Stimulated activated CD4-positive, alpha-beta T cell treated with anti-CD3 and anti-CD28 coated beads, Interleukin-1b, Interleukin-23, amount 100 ng/mL, for 1 hour (primary cell): ENCODE results near the gene CCL3.
"Not testable (repeated sequence)": the region's sequence is repeated elsewhere in the genome, so short reads cannot be mapped to it uniquely, and the experiment has no call there.

Source experiments
- DNase-seq, 2 donors: peaks; one replicate each; pipeline ENCODE4 v3.0.0-alpha.2; 2020; ENCODE audit warnings: low read depth in 2 of 2

The CCL3 gene

DNA sequence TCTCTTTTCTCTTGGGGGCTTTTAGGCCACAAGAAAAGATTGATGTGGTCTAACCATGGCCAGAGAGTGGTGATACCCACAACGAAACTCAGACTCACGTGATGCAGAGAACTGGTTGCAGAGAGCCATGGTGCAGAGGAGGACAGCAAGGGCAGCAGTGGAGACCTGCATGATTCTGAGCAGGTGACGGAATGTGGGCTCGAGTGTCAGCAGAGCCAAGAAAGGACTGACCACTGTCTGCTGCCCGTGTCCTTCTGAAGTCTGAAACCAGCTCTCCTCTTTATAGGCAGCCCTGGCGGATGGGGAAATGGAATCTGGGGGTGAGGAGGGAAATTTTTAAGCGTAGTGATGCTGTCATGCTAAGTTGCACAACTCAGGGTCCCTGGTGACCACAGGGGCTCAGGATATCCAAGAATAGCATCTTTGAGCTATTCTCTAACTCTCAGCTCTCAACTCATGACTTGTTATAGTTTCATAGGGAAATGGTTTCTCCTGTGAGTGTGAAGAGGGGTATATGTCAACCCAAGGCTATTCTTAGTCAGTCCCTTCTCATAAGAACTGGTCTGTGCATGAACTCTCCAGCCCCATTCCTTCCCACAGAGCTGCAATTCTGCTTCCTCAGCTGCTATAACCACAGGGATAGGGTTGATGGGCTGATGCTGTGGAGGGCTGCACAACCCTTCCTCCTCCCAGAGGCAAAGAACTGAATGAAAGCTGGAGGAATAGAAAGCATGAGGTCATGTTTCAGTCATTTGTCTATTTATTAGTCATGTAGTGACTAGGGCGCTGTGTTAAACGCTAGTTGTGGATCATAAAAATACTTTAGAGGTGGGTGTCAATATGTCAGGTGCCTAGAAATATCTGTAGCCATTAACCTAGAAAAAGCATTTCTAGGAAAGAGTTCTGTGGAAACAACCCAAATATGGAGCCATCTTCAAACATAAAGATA, at the start of gene CCL3:
Gene CCL3 (minus strand): TSS at position 256 of the 949 bp plus-strand sequence. CDS start 85 bp downstream, at position 171.
- no peak for DNase-seq

DNA sequence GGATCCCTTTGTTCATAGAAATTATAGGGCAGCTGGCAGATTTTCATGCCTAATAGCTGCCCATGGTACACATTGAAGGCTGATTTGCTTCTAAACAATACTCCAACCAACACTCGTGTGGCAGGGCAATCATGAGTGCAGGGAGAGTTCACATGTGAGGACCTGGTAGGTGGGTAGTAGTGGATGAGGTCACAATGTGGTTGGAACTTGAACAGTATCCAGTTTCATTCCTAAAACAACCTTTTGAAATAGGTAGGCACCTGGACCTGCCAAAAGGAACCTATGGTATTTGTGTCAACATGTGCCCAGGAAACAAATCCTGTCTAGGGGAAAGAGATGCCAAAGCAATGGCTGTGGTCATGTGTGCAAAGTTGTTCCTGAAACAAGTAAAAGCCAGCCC, 46.5 kb upstream of the CCL3 start:
- DNase-seq = no peak

DNA sequence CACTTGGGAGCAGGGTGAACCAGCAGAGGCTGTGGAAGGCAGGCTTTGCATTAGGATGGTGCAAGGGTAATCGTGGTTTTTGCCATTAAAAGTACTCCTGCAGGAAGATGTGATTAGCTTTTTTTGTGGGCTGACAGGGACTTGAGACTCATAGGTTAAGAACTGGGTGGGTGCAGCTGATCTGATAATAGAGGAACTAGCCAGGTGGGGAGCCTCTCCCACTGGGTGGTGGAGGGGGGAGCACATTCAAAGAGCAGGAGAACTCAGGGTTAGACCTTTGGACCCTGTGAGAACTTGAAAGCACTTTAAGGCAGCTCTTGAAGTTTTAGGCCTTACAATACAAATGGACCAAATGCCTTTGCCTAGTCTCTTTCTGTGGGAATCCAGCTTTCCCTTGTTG, 46.1 kb upstream of the CCL3 start:
- no peak for DNase-seq

DNA sequence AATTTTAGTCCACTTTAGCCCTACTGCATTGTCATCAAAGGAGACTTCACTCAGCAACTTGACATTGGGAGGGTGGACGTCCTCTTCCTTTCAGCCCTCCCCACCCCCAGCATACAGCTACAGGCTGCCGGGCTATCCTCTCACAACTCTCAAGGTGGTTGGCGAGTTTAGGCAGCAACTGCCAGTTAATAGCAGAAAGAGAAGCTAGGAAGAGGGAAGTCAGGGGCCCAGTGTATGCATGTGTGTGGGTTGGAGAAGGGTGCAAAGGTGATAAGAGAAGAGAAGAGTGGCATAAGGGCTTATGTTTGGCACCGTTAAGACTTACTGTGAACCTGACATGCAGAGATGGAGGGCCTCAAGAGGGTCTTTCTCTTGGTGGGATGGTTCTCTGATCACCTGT, 45.5 kb upstream of the CCL3 start:
- DNase-seq = no peak

DNA sequence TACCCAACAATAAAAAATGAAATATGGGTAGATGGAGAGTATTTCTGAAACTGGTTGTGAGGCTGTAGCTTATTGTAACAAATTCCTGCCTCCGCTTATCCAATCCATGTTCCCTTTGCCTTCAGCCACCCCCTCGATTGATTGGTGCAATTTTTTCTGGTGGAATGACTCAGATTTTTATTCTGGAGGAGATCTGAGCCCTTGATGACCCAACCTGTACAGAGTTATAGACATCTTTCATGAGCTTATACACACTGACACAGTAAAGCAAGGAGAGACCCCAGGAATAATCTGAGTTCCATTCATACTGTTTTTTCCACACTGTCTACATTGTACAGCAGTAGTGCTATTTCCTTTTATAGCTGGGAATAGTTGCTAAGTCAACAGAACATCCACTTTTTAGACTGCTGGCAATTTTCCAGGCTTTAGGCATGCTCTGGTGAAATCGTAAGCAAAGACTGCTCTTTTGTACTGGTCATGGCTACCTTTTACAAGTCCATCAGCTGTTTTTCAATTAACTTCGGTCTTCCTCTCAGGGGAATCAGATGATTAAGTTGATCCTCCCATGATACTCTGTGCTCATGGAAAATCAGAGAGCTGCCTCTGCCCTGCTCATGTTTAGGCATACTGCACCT, 43.8 kb upstream of the CCL3 start:
- no peak for DNase-seq

DNA sequence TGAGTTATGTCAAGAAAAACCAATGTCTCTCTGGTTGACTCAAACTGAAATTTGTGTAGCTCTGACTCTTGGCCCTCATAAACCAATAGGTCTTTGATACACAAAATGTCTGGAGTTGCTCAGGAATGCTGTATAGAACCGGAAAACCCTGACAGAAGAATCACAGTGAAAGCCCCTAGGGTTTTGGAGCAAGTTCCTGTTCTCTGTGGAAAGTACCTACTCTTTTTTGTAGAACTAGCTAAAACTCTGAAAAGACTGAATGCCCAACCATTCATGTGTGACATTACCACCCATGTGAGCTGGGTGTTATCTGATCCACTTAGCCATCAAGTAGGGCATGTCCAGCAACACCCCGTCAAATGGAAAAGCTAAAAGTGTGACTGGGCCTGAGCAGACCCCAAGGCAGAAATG, 42.5 kb upstream of the CCL3 start:
- DNase-seq = no peak

DNA sequence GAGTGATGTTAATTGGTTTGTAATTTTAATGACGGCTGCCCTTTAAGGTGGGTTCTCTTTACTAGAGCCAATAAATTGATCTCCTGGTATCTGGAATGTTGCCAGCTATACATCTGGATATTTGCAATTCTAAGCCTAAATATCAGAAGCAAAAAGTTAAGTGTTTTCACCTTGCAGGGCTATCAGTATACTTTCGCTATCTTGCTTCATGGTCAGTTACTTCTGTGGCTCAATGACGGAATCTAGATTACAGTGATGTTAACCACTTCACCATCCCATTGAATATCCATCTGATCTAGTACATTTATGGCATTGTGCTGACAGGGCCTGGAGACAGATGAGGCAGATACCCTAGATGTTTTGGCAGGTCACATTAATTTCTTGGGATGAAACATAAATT, 42.0 kb upstream of the CCL3 start:
- no peak for DNase-seq

DNA sequence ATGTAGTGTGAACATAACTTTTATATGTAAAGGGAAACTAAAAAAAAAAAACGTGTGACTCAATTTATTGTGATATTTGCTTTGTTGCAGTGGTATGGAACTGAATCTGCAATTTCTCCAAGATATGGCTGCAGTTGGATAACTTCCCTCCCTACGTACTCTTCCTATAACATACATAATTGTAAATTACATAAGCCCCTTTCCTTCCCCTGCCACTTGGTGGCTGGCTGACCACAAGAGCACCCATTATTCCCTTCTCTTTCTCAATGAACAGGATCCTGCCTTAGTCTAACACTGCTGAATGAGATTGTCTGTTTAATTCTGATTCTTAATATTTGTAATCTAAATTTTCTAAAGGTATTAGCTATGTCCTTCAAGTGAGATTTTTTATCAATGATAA, 41.5 kb upstream of the CCL3 start:
- no peak for DNase-seq

DNA sequence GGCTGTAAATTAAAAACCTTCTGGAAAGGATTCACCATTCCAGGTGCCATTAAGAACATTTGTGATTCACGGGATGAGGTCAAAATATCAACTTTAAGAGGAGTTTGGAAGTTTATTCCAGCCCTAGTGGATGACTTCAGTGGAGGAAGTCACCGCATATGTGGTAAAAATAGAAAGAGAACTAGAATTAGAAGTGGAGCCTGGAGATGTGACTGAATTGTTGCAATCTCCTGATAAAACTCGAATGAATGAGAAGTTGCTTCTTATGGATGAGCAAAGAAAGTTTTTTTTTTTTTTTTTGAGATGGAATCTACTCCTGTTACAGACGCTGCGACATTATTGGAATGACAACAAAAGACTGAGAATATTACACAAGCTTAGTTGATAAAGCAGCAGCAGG, 40.4 kb upstream of the CCL3 start:
- no peak for DNase-seq

DNA sequence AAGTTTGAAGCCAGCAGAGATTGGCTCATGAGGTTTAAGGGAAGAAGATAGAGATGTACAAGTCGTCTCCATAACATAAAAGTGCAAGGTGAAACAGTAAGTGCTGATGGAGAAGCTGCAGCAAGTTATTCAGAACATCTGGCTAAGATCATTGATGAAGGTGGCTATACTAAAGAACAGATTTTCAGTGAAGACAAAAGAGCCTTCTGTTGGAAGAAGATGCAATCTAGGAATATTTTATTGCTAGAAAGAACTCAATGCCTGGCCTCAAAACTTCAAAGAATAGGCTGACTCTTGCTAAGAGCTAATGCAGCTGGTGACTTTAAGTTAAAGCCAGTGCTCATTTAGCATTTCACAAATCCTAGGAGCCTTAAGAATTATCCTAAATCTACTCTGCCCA, 39.7 kb upstream of the CCL3 start:
- DNase-seq = no peak

DNA sequence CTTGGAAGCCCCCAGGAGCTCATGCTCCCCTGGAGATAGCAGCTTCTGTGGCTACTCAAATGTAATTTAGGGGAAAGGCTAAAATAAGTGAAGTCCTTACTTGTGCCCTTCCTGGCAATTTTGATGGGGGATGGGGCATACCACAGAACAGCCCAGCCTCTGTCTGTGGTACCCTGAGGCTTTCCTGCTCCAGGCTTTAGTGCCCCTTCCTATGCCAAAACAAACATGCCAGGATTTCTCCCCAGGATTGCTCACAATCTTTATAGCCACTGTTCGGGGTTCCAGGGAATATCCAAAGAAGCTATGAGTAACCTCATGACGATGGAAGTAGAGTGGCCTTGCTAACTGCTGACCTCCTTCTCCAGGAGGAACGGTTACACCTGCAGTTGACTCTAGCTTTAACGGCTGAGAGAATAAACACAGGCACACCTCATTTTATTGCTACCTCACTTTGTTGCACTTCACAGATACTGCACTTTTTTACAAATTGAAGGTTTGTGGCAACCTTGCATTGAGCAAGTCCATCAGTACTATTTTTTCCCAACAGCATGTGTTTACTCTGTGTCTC, 38.6 kb upstream of the CCL3 start:
- DNase-seq = no peak

DNA sequence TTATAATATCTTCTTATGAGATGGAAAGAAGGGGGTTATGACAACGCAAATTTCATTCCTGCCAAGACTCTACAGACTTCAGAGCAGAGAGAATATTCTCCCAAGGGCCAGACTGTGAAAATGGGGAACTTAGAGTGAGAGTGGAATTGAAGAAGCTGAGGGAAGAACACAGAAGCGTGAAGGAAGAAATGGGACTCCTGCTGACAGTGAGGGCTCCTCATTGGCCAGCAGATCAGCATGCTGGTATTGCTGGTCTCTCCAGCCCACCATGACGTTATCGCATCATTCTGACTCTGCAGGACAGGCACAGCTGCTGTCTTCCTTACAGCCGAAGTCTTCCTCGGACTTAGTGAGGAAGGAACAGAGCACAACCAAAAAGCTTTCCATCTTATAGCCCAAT, 38.0 kb upstream of the CCL3 start:
- DNase-seq = no peak

DNA sequence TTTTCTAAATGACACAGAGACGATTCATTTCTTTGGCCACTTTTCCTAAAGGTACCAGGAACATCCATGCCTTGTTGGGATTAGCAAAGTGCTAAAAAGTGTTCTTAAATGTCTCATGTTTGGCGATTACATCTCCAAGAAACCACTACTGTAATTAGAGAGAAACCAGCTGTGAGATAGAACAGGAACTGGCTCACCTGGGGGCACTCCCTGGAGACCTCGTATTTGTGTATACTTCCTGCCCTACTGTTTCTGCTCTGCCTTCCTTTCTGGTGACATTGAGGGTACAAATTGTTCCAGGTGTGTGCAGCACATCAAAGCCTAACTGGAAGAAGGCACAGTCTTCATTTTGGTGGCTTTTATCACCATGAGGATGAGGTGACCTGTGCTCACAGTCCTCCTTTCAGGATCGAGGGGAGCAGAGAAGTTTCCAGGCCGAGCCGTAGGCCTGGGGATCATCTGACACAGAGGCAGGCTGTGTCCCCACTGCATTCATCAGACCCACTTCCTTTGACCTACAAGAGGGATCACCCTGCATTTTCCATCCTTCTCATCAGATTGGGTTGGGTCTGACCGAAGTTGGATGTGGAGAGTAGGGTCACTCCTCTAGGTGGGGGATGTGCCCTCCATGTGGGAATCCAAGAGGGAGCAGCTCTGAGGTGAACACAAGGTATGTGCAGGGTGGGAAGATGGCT, 37.4 kb upstream of the CCL3 start:
- DNase-seq = no peak

DNA sequence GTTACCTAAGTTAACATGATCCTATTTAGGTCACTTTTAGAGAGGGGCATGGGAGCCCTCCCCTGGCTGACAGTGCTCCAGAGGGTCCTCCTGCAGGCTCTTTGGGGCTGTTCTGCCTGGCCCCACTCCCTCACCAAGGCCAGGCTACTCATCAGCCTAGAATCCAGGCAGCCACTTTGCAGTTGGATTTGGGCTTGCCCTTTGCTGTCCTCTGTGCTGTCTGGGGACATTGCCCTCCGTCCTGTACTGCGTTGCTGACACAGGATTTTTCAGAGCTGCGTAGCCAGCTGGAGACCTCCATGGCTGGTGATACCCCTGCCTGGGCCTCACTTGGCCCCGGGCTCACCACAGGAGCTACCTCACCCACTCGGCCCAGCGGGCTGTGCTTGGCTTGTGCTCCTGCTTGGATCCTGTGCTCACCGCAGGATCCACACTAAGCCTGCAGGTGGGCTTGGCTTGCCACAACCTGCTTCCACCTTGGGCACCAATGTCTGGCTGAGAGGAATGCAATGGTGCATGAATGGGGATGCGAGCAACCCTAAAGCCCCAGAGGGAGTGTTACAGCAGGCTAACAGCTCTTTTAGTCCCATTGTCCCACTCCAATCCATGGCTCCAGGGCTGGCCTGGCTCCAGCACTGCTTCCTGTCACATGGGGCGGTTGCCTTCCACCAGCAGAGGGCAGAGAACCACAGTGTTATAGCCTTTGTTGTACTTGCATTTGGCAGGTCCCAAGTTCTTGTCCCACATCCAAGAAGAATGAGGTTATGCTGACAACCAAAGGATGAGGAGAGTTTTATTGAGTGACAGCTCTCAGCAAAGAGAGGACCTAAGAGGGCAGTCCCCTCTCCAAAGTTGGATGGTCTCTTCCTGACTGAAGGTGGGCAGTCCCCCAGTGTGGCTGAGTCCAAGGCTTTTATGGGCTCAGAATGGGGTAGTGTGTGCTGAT, 35.2 kb upstream of the CCL3 start:
- DNase-seq = no peak

DNA sequence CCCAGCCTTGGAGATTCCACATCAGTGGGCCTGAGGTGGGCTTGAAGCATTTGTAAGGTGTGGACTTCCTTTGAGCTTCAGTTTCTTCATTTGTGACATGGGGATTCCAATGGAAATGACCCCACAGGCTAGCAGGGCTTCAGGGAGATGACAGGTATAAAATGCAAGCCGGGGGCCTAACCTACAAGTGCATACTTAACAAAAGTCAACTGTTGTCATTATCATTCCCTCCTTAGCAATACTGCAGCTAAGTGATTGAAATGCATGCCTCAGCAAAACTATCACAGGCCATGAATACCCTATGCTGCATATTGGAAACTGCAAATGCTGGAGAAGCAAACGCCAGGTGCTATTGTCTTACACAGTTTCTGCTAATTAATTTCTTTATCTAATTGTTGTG, 33.5 kb upstream of the CCL3 start:
- no peak for DNase-seq

DNA sequence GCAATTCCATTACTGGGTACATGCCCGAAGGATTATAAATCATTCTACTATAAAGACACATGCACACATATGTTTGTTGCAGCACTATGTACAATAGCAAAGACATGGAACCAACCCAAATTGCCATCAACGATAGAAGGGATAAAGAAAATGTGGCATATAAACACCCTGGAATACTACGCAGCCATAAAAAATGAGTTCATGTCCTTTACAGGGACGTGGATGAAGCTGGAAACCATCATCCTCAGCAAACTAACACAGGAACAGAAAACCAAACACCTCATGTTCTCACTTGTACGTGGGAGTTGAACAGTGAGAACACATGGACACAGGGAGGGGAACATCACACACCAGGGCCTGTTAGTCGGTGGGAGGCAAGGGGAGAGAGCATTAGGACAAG, 31.2 kb upstream of the CCL3 start:
- not testable (repeated sequence) for DNase-seq

DNA sequence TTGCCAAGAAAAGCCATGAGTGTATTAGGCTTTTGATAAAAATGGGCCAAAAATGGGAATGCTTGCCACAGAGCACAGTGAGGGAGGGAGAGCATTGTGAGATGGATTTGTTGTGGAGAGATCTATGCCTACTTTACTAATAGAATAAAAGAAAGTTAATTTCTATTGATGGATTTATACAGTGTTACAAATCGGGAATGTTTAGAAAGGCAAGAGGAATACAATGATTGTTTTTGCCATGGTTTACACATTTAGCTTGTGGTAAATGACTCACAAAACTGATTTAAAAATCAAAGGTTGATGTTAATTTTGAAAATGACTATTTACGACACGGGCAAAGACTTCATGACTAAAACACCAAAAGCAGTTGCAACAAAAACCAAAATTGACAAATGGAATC, 30.3 kb upstream of the CCL3 start:
- no peak for DNase-seq

DNA sequence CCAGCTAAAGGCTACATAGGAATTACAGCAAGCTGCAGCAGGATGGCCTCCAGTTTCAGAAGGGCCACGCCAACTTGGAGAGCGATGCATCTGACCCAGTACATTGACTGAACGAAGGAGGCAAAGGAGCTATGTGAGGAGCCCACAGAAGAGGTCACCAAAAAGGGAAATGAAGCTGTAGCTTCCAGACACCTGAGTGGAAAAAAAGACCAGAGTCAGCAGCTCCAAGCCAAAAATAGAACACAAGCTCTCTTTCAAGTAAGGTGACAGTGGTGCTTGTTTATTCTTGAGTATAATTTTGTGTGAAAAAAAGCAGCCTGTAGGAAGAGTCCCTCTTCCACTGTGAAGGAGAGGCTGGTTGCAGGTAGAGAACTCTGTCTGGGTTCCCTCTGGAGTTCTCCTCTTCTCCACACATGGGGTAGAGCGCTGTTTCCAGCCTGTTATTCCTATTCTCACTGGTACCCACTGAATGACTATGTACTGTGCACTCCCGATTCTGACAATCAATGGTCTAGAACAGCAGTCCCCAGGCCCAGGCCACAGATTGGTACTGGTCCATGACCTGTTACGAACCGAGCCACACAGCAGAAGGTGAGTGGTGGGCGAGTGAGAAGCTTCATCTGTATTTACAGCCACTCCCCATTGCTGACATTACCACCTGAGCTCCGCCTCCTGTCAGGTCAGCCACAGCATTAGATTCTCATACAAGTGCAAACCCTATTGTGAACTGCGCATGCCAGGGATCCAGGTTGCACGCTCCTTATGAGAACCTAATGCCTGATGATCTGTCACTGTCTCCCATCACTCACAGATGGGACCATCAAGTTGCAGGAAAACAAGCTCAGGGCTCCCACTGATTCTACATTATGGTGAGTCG, 28.8 kb upstream of the CCL3 start:
- DNase-seq = no peak

DNA sequence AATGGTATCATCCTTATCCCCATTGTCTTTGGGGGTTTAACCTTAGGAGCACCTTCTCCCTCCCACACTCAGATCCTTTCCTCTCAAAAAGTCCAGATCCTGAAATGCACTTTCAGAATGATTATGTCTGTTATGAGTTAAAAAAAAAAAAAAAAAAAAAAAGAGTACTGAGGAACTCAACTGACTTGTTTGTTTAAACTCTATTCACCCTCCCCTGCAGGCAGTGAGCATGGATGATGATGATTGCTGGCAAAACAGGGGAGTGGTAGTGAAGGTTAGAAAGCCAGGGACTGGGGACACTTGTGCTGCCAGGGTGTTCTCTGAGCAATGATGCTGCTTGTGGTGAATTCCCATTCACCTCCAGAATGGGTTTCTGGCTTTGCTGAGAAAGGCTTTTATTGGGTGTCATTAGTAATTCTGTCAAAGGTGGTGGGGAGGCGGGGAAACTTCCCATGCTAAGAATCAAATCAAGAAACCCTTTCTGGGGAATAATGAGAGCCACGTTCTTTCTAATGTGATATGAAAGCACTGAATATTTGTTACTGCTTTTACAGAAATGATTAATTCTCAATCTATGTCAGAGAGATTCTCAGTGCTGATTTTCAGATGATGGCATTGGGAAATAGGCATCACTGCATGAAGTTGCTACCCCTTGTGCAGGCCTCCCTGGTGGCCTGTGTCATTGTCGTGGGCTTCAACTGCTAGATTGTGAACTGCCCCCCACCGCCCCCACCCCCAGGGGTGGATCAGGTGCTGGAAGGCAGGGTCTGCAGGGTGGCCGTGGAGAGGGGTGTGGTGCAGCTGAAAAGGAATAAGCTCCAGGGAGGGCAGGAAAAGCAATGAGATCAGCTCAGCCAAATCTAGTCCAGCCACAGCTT, 27.8 kb upstream of the CCL3 start:
- no peak for DNase-seq
